DOHH2 (cell line): Measurements from ENCODE around the gene FECH.

Experiments used
- H3F3A ChIP-seq: fragments of 200-600 bp; sonication (generic), shearing (Covaris generic); 2 replicates; pipeline ENCODE4 v1.6.0; 2016; ENCODE audit warnings: antibody characterized with exemption, mild to moderate bottlenecking; ENCODE audit not compliant: control insufficient read depth, insufficient read depth
- H3K27ac ChIP-seq: fragments of 200-600 bp; sonication (generic); 2 replicates; pipeline ENCODE4 v1.5.1; 2014; ENCODE audit warnings: low read depth, mild to moderate bottlenecking, low read length, moderate library complexity
- H3K27me3 ChIP-seq: fragments of 200-600 bp; sonication (generic); 2 replicates; pipeline ENCODE4 v1.6.1; 2014; ENCODE audit warnings: mild to moderate bottlenecking, low read length, mixed read lengths; ENCODE audit not compliant: control insufficient read depth
- H3K36me3 ChIP-seq: fragments of 200-600 bp; sonication (generic); 2 replicates; pipeline ENCODE4 v1.6.1; 2014; ENCODE audit warnings: mild to moderate bottlenecking, low read length, moderate library complexity, mixed read lengths; ENCODE audit not compliant: control insufficient read depth
- H3K4me1 ChIP-seq: fragments of 200-600 bp; sonication (generic); 2 replicates; pipeline ENCODE4 v1.6.1; 2014; ENCODE audit warnings: mild to moderate bottlenecking, low read length, mixed read lengths; ENCODE audit not compliant: control insufficient read depth
- H3K4me2 ChIP-seq: fragments of 200-600 bp; sonication (generic); 2 replicates; pipeline ENCODE4 v1.6.0; 2014; ENCODE audit warnings: mild to moderate bottlenecking, low read length, moderate library complexity
- H3K4me3 ChIP-seq: fragments of 200-600 bp; sonication (generic); 2 replicates; pipeline ENCODE4 v1.5.1; 2014; ENCODE audit warnings: mild to moderate bottlenecking, low read length, mixed read lengths
- H3K79me2 ChIP-seq: fragments of 200-600 bp; sonication (generic); 2 replicates; pipeline ENCODE4 v1.6.1; 2014; ENCODE audit warnings: mild to moderate bottlenecking, low read length, mixed read lengths; ENCODE audit not compliant: control insufficient read depth
- H3K9me2 ChIP-seq: fragments of 200-600 bp; sonication (generic); replicated peaks from 2 replicates; pipeline ENCODE4 v1.6.1; 2014; ENCODE audit warnings: mild to moderate bottlenecking, low read length, mixed read lengths; ENCODE audit not compliant: control insufficient read depth
- H3K9me3 ChIP-seq: fragments of 200-600 bp; sonication (generic); 2 replicates; pipeline ENCODE4 v1.6.1; 2014; ENCODE audit warnings: antibody characterized with exemption, low read length, mixed read lengths; ENCODE audit not compliant: control insufficient read depth, insufficient read depth
- H4K20me1 ChIP-seq: fragments of 200-600 bp; sonication (generic); 2 replicates; pipeline ENCODE4 v1.6.0; 2014; ENCODE audit warnings: low read depth, mild to moderate bottlenecking, antibody characterized with exemption, low read length, moderate library complexity; ENCODE audit not compliant: control insufficient read depth, insufficient read depth
- CTCF ChIP-seq: fragments of 200-600 bp; sonication (generic); IDR thresholded peaks from one replicate; pipeline ENCODE4 v1.5.1; 2014; ENCODE audit warnings: antibody characterized with exemption, mild to moderate bottlenecking, low read depth, low read length; ENCODE audit not compliant: poor library complexity, severe bottlenecking
- EZH2phosphoT487 ChIP-seq: fragments of 200-600 bp; sonication (generic); IDR thresholded peaks from 2 replicates; pipeline ENCODE4 v1.6.1; 2017; ENCODE audit warnings: borderline replicate concordance, mild to moderate bottlenecking, antibody characterized with exemption, low read length, moderate library complexity, mixed read lengths

FECH gene

GRCh38 chr18:57502624-57503023 is 83.9 kb downstream of the FECH start:
- Histone ChIP-seq H3K9me3 (no peaks in the 10 kb centered on the region), H3K79me2 (no peaks in the 10 kb centered on the region), H3K27ac (no peak overlapping the region), H3F3A (no peaks in the 10 kb centered on the region), H3K9me2 (no peaks in the 10 kb centered on the region), H3K4me1 (no peaks in the 10 kb centered on the region), H3K4me2 (no peak overlapping the region), H4K20me1 (no peaks in the 10 kb centered on the region), H3K36me3 (no peaks in the 10 kb centered on the region), H3K4me3 (no peak overlapping the region), H3K27me3 (0 out of 2 replicates have a peak, but pooled peaks cover 2% of the 10 kb centered on the region)
- TF ChIP-seq CTCF (no peak), EZH2phosphoT487 (no peak)

- Histone ChIP-seq H3K4me1 (no peaks in the 10 kb centered on the region), H3K9me3 (no peaks in the 10 kb centered on the region), H3K27ac (no peak overlapping the region), H3K4me2 (no peak overlapping the region), H3K79me2 (no peaks in the 10 kb centered on the region), H3K27me3 (no peaks in the 10 kb centered on the region), H3K36me3 (no peaks in the 10 kb centered on the region), H3K4me3 (no peak overlapping the region), H3K9me2 (no peaks in the 10 kb centered on the region), H4K20me1 (no peaks in the 10 kb centered on the region), H3F3A (no peaks in the 10 kb centered on the region)
- TF ChIP-seq CTCF (no peak), EZH2phosphoT487 (no peak)
These were observed 87.7 kb downstream of the FECH start for GRCh38 chr18:57498682-57499256.
